Keratinocyte (primary cell): ENCODE measurements around the gene PAQR3.

Source experiments
- CTCF ChIP-seq, 3 experiments: IDR thresholded peaks in 1 of 3; conservative IDR thresholded peaks in 1 of 3; optimal IDR thresholded peaks in 1 of 3; 2 replicates in 2 of 3; 3 replicates in 1 of 3; pipeline versions ENCODE3 to v1.5.1; 2011; ENCODE audit warnings: low read length in 3 of 3, mild to moderate bottlenecking in 3 of 3, moderate library complexity in 2 of 3, control low read depth in 1 of 3, inconsistent platforms in 1 of 3; ENCODE audit not compliant: insufficient read depth in 2 of 3; ENCODE audit errors: extremely low read depth in 1 of 3
- EZH2 ChIP-seq: IDR thresholded peaks from one replicate; pipeline ENCODE4 v1.6.1; 2012; ENCODE audit warnings: inconsistent platforms, mild to moderate bottlenecking, low read length, moderate library complexity

DNA sequence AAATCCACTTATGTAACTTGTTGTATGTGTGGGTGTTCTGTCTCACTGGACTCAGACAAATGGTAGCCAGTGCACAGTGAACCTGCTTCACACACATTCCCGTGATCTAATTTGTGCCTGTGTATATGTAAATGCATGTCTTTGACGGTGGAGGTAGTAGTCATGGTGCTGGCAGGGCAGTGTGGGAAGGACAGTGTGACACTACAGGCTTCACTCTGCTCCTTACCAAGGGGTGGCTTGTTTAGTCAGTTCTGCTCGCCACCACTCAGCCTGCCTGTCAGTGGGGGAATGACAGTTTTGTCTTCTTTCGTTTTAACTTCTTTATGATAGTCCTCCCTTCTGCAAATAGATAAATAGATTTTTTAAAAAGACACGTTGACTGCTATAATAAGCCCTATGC lies 17.7 kb upstream of the PAQR3 start:
- no peak for TF ChIP-seq CTCF (optimal IDR thresholded peaks at IDR 0.05 in 1 of 3, IDR thresholded peaks at IDR 0.05 in 1 of 3, conservative IDR thresholded peaks at IDR 0.05 in 1 of 3; ENCODE audit: extremely low read depth in 1 of 3, insufficient read depth in 2 of 3, low read length in 3 of 3)
- TF ChIP-seq EZH2, result no peak
